ENCODE data around the gene PNMA6F. TPM values are rescaled to one million over a fixed set of nuclear protein-coding genes. Genes with fewer than 3 reads are reported as not detected.

The PNMA6F gene
- total RNA-seq (2022; extraction: Qiagen RNA extraction) = not detected in 5 replicates

DNA sequence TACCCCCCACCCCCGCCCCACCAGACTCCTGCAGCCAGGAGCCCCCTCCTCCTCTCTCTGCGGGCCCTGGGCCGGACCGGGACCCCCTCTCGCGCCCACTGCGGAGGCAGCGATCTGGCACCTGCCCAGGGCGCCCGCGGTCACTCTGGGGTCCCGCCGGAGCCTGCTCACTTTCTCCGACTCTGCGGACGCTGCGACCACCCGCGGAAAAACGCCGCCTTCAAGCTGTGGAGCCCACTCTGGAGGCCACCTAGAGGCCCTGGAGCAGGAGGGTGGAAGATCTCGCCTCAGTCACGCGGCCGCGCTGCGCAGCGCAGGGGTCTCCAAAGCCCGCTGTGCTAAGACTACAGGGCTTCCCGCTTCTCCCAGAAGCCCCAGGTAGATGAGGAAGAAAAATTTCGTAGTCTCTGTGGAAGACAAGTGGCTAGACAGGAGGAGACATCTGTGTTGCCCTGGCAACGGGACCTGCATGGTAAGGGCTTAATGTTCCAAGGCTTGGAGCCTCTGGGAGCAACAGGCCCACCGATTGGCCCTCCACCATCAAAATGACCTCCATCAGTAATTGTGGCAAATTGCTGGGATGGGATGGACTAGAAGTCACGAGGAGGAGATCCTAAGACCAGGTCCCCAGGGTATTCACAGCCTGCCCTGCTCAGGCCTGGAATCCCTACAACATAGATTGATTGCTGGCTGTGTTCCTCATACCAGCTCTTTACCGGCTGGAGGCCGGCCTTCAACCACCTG is at the start of gene PNMA6F:
PNMA6F (minus strand) TSS at position 387 of the 744 bp plus-strand sequence. CDS start 1,093 bp downstream, outside the sequence.

DNA sequence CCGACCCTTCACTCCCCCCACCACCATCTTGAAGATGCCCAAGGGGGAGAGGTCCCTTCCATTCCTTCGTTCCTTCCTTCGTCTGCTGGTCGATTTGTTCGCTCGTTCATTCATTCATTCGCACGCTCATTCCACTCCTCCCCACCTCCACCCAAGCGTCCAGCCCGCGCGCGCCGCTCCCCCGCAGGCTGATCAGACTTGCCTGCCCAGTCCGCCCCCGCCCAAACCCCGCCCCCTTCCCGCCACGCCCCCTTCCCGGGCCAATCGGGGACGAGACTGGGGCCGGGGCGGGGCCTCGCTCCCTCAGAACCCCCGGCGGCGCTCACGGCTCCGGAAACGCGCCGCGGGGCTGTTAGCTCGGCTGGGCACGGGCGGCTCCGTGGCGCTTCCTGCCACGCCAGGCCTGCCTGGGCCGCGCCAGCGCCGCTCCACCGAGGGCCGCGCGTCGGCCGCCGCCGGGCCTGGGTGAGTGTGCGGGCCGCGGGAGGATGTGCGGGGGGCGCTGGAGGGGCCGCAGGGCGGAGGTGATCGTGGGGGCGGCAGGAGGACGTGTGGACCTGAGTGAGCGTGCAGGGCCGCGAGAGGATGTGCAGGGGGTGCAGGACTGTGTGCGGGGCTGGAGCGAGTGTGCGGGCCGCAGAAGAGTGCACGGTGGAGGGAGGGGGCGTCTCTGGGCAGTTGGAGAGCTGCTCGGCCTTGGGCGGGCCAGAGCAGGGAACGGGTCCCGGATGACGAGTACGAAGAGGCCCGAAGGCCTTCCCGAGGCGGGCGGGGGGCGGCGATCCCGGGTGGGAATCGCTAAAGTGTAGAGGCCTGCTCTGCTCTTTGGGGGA is 12.5 kb upstream of the PNMA6F start, which contains the start of gene ZNF275:
ZNF275 (plus strand) TSS at position 333 of the 833 bp plus-strand sequence. CDS start 2,527 bp downstream, outside the sequence.

Other genes with a start within 250 kb of the PNMA6F start
- gene PNMA6A, start 249.3 kb downstream of the PNMA6F start, total RNA-seq (2022; extraction: Qiagen RNA extraction) = 4.0 to 5.4 TPM (median 5.0 TPM) in 5 replicates
- gene MAGEA1, start 142.5 kb downstream of the PNMA6F start, total RNA-seq (2022; extraction: Qiagen RNA extraction) = 0.09 to 0.21 TPM (median 0.12 TPM) in 5 replicates
- gene ZNF275, start 12.4 kb upstream of the PNMA6F start, total RNA-seq (2022; extraction: Qiagen RNA extraction) = 4.5 to 6.4 TPM (median 5.1 TPM) in 5 replicates
- 0.02 to 0.07 TPM (median 0.05 TPM) in 3 of 5 replicates, not detected in the others for gene PNMA6E, start 79.6 kb upstream of the PNMA6F start, total RNA-seq (2022; extraction: Qiagen RNA extraction)
- gene ZFP92, start 89.7 kb upstream of the PNMA6F start, total RNA-seq (2022; extraction: Qiagen RNA extraction) = 0.47 to 0.59 TPM (median 0.53 TPM) in 5 replicates
- gene TREX2, start 124.3 kb upstream of the PNMA6F start, total RNA-seq (2022; extraction: Qiagen RNA extraction) = 0.85 to 1.7 TPM (median 1.4 TPM) in 5 replicates
- gene HAUS7, start 148.8 kb upstream of the PNMA6F start, total RNA-seq (2022; extraction: Qiagen RNA extraction) = 47.9 to 58.0 TPM (median 52.0 TPM) in 5 replicates
- 0.03 TPM in 1 of 5 replicates, not detected in the others for gene BGN, start 173.2 kb upstream of the PNMA6F start, total RNA-seq (2022; extraction: Qiagen RNA extraction)
- 0.07 to 0.18 TPM (median 0.09 TPM) in 5 replicates for gene ATP2B3, start 195.9 kb upstream of the PNMA6F start, total RNA-seq (2022; extraction: Qiagen RNA extraction)